GM21390 (cell line): Measurements from ENCODE around the gene CCDC12.

Experiments used
- ATAC-seq: cut with Tn5 transposase; IDR thresholded peaks from one replicate; pipeline ENCODE4 v1.9.1; 2021; ENCODE audit not compliant: unreplicated experiment

CCDC12 gene

GRCh38 chr3:46895761-46896160 is 80.8 kb downstream of the CCDC12 start:
- ATAC-seq, result no peak

- ATAC-seq, result no peak
These were observed 81.3 kb downstream of the CCDC12 start for GRCh38 chr3:46895204-46895660.

GRCh38 chr3:46894256-46894655 is 82.3 kb downstream of the CCDC12 start:
- ATAC-seq, result no peak

GRCh38 chr3:46893763-46894162 is 82.8 kb downstream of the CCDC12 start:
- ATAC-seq, result no peak

GRCh38 chr3:46893146-46893748 is 83.3 kb downstream of the CCDC12 start:
- ATAC-seq, result no peak

GRCh38 chr3:46892285-46893145 is 84.0 kb downstream of the CCDC12 start:
- ATAC-seq, result no peak

- ATAC-seq, result no peak
These were observed 85.4 kb downstream of the CCDC12 start for GRCh38 chr3:46891132-46891531.

GRCh38 chr3:46890132-46890531 is 86.4 kb downstream of the CCDC12 start:
- ATAC-seq, result no peak

GRCh38 chr3:46889381-46890110 is 87.0 kb downstream of the CCDC12 start:
- no peak for ATAC-seq

- ATAC-seq, result no peak
These were observed 87.8 kb downstream of the CCDC12 start for GRCh38 chr3:46888705-46889104.

- ATAC-seq, result no peak
These were observed 88.5 kb downstream of the CCDC12 start for GRCh38 chr3:46887980-46888494.

GRCh38 chr3:46885612-46886011 is 90.9 kb downstream of the CCDC12 start:
- ATAC-seq, result no peak

- ATAC-seq, result no peak
These were observed 91.6 kb downstream of the CCDC12 start for GRCh38 chr3:46884929-46885328.

GRCh38 chr3:46884427-46884826 is 92.1 kb downstream of the CCDC12 start:
- no peak for ATAC-seq

GRCh38 chr3:46883830-46884185 is 92.7 kb downstream of the CCDC12 start:
- ATAC-seq, result no peak

GRCh38 chr3:46883054-46883829 is 93.3 kb downstream of the CCDC12 start:
- no peak for ATAC-seq

GRCh38 chr3:46882377-46883053 is 94.0 kb downstream of the CCDC12 start:
- no peak for ATAC-seq

- ATAC-seq, result no peak
These were observed 94.8 kb downstream of the CCDC12 start for GRCh38 chr3:46881596-46882376.

GRCh38 chr3:46880884-46881595 is 95.5 kb downstream of the CCDC12 start:
- no peak for ATAC-seq
